ENCODE measurements around the gene HLCS.

- TF ChIP-seq POLR2AphosphoS5 (IDR thresholded peaks at IDR 0.05) (no peak), CTCF (IDR thresholded peaks at IDR 0.05) (no peak), POLR2A (IDR thresholded peaks at IDR 0.05) (no peak)
Measured at GRCh38 chr21:36701756-36702621, 264.5 kb downstream of the HLCS start.

Measured in prostate gland (tissue), 2 donors.